Measurements from ENCODE around the gene TCF7.

TCF7 gene

DNA sequence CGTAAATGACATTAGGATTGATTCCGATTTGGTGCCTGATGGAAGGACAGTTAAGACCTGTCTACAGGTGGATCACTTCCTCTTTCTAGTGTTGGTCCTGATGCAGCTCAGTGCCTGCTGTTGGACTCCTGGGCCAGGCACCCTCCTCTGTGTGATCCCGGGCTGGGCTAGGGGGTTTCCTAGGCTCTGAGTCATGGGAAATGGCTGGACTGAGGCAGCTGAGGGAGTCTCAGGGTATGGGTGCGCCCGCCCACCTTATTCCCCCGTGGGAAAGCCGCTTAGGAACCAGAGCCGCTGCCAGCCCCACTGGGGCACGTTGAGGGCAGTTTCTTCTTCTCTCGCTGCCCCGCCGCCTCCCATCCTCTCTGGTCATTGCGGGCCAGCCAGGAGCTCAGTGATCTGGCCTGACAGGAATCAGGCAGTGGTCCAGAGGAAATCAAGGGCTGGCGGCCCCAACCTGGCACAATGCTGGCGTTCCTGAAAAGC lies 12.9 kb downstream of the TCF7 start:
- Histone ChIP-seq H3K4me3 (no peak overlapping the region), H3K27ac (peak overlapping the region in 8 of 21 experiments; percentile 9 to 88 (median 48))

DNA sequence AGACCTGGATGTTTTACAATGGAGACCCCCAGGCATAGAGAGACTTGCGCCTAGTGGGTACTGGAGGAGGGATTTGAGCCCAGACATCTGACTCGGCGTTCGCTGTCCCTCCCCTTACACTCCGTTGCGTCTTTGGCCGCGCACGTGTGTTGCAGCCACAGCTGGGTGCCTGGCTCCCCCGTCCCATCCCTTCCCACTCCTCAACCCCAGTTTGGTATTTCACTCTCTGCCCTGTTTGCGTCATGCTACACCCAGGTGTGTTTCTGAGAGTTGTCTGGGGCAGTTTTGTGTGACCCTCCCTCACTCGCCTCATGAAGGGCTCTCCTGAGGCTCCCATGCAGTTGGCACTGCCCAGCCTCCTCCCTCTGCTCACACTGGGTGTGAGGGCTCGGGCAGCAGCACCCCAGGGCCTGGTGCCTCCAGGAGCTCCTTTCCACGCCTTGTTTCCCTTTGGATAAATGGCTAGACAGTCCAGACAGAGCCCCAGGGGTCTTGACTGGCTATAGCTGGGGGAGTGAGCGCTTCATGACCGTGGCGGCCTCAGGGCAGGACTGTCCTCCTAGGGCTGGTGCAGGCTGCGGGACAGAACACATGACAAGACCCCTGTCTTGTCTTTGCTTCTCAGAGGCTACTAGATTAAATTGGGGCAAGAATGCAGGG lies 13.6 kb downstream of the TCF7 start:
- Histone ChIP-seq H3K4me3 (no peak overlapping the region), H3K27ac (peak overlapping the region in 12 of 21 experiments; percentile 14 to 88 (median 36))

DNA sequence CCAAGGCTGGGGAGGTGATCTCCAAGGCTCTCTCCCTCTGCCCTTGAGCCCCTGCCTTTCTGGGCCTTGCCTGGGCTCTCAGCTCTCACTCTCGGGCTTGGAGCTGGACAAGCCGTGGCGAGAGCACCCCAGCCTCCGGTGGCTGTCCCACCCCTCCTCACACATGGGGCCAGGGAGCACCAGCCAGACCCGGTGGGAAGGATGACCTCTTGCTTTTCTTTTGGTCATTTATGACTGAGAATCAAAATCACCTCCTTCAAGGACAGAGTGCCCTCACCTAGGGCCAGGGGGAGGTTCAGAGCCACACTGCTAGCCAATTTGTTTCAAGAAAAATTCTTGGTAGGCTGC lies 14.1 kb downstream of the TCF7 start:
- Histone ChIP-seq H3K4me3 (no peak overlapping the region), H3K27ac (peak overlapping the region in 10 of 21 experiments; percentile 14 to 88 (median 44))

DNA sequence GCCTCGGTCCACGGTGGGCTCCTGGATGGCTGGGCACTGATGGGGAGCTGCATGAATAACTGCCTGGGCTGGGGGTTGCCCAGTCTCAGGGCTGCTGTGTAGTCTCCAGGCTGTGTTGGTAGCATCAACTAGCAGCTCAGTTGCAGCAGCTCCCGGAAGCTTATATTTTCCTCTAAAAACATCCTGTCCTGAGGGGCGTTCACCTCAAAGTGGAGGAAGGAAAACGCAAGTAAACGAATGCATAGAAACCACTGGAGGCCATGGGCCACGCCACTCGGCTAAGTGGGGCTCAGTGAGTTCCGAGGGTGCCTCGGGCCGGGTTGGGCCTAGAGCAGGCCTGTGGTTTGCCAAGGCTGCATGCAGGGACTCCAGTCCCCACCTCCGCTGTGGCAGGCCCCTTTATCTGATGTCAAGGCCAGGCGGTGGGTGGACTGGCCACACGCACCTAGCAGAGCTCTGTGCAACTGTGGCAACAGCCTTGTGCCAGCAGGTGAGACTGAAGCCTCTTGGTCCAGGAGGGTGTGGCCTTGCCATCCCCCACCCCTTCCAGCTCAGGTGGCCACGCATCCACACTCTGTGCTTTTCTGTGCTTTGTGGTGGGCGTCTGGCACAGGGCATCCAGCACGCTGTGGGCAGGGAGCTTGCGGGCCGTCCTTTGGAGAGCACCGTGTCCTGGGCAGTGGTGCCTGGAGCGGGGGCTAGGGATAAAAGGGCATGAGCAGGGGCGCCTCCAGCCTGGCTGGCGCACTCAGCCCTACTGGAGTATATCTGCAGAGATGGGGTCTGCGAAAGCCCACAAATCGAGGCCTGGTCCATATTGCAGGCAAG lies 15.1 kb downstream of the TCF7 start:
- H3K27ac ChIP-seq, result peak overlapping the region in 10 of 21 experiments; percentile 3 to 88 (median 44)

DNA sequence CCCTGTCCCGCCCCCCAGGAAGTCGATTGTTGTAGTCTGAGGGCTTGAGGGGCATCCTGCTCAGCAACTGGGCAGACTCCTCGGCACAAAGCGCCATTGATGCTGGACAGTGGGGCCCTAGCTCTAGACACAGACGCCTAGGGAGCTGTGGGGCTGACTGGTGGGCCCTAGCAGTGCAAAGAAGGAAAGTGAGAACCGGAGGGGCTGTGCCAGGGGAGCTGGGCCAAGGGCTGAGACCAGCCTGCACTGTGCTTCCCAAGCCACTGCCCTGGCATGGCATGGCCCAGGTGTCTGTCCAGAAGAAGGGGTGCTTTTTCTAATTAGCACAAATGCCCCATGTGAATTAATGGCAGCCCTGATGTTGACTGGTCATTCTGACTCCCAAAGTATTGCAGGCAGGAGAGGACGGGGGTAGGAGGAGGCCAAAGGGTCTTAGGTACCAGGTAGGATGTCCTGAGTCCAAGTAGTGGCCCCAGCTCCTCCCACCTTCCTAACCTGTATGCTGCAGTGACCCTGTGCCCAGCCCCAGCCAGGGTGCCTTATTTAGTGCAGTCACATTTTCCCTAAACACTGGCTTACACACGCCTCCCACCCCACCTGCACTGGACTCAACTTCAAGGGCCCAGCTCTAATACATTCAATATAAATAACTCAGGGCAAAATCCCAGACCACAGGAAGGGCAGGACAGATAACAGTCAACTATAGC lies 15.9 kb downstream of the TCF7 start:
- Histone ChIP-seq H3K4me3 (no peak overlapping the region), H3K27ac (peak overlapping the region in 9 of 21 experiments; percentile 3 to 88 (median 34))

More for the DNA sequence above, 15.1 kb downstream of the TCF7 start:
- no peak overlapping the region for H3K4me3 ChIP-seq

DNA sequence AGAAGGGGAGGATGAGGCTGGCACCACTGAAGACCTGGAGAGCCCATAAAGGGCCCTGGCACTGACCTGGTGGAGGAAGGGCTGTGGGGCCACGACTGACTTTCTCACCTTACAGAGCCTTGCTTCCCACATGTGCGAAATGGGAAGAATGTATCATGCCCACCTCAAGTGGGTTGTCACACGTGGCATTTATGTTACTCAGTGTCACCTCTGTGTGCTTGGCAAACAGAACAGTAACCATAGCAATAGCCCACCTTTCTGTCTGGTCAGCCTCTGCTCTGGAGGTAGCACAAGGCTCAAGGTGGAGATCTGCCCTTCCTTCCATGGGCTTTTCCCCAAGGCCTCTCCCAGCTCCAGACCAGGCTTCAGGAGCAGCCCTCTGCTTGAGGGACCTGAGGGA lies 16.7 kb downstream of the TCF7 start:
- H3K27ac ChIP-seq, result peak overlapping the region in 9 of 21 experiments; percentile 17 to 88 (median 52)
- no peak overlapping the region for H3K4me3 ChIP-seq

DNA sequence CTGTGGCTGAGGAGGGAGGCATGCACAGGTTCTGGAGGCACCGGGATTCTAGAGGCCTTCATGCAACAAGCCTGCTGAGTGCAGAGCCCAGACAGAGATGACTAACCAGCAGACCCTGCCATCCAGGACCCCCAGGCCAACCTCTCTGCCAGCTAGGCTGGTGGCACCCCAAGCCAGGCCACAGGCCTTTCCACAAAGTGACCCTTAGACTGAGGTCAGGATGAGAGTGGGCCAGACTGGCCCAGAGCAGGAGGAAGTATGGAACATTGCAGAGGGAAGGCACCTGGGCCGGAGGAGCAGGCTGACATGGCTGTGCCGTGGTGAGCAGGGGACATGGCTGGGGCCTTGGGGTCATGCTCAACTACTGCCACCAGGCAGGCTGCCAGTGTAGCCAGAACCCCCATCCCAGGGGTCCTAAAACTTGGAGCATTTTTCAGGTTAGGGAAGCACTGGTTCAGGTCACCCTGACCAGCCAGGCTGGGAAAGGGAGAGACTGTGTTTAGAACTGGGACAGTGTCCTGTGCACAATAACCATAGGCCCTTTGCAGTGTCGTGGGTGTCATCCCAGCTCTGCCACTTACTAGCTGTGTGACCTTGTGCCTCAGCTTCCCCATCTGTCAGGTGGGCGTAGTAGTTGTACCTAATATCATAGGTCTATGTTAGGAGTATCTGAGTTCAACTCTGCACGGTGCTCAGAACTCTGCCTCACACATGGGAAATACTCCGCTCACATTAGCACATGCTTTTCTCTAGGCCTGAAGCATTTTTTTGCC lies 17.3 kb downstream of the TCF7 start:
- Histone ChIP-seq H3K27ac (peak overlapping the region in 9 of 21 experiments; percentile 17 to 88 (median 52)), H3K4me3 (no peak overlapping the region)

DNA sequence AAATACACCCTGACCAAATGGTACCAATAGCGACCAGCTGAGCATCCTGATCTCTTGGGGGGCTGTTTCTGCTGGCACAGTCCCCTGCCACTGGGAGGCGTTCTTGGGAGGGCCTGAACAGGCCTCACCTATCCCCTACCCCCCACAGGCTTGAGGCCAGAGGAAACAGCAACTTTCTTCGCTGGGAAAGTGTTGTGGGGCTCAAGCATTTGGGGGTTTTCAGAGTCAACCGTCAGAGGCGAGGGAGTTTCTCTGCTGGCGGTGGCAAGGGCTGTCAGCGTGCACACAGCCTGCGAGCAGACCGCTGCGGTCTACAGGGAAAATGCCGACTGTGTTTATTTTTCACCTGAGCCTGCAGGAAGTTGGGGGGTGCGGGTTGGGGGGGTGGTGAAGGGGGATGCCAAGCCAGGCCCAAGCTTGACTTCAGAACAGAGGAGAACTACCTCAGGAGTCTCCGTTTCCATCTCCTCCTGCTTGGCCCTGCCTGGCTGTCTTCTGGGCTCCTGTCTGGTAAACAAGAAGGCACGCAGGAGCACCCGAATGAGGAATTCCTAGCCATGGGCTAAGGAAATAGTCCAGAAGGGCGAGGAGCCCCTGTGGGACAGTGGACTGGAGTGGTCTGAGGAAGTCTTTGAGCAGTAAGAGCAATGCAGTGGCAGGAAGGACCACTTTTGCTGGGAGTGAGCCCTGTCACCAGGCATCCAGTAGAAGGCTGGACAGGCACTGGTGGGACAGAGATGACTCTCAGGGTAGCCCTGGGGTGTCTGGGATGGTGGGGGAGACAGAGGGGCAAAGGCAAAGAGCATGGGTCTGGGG lies 18.1 kb downstream of the TCF7 start:
- no peak overlapping the region for H3K4me3 ChIP-seq

DNA sequence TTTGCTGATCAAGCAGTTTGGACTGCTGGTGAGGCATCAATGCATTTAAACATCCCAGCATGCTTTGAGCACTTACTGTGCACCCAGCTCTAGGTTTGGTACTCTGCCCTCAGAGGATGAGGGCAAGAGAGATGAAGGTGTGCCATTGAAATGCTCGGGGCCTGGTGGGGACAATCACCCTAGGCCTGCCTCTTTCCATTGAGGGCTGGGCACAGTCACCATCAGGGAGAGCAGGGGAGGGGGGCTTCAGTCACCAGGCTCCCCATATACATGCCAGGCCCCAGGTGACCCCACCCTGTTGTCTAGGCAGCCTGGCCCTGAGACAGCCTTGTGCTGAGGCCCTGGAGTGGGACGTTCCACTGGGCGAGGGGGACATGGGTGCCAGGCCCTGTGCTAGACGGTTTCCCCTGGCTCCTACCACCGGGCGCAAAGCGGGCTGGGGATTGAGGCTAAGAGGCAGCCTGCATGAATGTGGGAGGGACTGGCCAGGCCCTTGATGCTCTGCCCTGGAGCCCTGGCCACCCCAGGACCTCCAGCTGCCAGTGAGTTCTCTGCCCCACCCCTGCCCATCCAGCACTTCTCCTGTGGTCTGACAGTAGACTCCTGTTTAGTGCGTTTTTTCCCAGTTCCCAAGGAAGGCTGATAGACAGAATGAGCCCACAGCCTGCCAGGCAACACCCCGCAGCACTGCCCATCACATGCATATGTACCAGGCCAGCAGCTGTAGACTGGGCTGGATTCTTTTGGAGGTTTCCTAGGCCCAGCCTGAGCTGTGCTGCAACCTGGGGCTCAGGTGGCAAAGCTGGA lies 18.9 kb downstream of the TCF7 start:
- Histone ChIP-seq H3K27ac (peak overlapping the region in 10 of 21 experiments; percentile 3 to 88 (median 42)), H3K4me3 (no peak overlapping the region)

More for the DNA sequence above, 18.1 kb downstream of the TCF7 start:
- peak overlapping the region in 10 of 21 experiments; percentile 4 to 88 (median 51) for H3K27ac ChIP-seq

DNA sequence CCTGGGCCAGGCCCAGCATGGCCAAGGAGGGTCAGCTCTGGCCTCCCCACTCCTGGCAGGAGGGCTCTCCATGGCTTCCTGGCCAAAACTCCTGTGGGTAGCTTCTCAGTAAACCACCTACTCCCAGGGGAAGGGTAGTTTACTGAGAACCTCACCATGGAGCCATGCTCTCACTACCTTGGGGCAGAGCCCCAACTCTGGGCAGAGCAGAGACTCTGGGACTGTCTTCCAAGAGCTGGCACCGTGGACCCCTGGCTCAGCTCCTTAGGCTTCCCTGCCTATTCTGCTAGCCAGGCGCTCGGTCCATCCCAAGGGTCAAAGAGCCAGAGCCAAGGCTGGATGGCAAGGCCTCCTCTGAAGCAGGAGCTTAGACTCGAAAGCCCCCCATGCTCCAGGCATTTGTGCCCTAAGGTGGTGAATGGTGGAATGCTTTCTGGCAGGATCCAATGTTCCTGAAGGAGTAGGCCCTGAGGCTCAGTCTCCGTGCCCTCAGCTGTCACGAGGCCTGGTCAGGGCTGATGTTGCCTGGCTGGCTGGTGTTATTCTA lies 19.6 kb downstream of the TCF7 start:
- H3K4me3 ChIP-seq, result no peak overlapping the region
- peak overlapping the region in 5 of 21 experiments; percentile 18 to 88 (median 68) for H3K27ac ChIP-seq

DNA sequence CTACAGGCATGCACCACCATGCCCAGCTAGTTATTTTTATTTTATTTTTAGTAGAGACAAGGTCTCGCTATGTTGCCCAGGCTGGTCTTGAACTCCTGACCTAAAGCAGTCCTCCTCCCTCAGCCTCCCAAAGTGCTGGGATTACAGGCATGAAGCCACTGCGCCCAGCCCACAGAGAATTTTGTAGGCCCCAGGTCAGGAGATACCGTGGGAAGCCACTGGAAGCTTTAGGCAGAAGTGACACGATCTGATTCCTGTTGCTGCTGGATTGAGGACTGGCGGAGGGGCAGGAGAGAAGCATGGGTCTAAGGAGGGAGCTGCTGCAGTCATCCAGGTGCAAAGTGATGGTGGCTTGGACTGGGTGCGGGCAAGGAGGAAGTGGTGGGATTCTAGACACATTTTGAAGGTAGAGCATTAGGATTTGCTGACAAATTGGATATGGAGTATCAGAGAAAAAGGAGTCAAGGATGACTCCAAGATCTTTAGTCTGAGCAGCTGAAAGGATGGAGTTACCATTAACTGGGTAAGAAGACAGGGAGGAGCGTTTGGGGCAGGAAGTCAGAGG lies 20.7 kb downstream of the TCF7 start:
- Histone ChIP-seq H3K27ac (peak overlapping the region in 1 of 21 experiments; percentile 65), H3K4me3 (no peak overlapping the region)

DNA sequence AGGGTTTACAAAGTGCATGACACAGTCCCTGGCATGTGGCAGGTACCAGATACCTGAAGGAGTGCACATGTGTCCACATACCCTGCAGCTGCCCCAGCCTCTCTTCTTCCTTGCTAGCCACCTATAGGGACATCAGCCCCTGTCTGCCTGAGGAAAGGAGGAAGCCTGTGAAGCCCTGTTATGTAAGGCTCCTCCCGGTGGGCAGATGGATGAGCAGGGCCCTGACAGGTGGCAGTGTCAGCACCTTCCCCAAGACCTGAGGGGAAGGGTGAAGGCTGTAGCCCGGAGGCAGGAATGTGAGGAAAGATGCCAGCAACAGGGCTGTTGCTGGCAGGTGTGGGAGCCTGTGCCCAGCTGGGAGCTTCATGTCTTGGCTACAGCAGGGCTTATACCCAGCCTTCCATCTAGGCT lies 21.7 kb downstream of the TCF7 start:
- Histone ChIP-seq H3K27ac (peak overlapping the region in 4 of 21 experiments; percentile 0 to 65 (median 19)), H3K4me3 (no peak overlapping the region)

DNA sequence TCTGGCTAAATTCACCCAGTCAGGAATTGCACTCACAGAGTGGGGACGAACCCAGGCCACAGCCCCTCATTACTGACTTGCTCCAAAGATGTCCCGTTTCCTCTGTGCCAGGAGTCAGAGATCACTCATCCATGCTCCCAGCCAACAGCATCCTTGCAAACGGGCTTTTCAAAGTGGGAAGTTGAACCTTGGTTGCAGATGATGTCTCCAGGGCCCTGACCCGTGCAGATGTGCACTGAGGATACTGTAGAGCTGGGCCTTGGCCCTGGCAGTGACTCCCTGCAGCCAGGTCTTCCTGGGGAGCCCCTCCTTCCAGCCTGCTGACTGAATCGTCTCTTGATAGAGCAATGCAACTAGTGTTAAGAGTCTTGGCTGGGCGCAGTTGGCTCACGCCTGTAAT lies 22.3 kb downstream of the TCF7 start:
- Histone ChIP-seq H3K4me3 (no peak overlapping the region), H3K27ac (peak overlapping the region in 4 of 21 experiments; percentile 0 to 65 (median 19))

DNA sequence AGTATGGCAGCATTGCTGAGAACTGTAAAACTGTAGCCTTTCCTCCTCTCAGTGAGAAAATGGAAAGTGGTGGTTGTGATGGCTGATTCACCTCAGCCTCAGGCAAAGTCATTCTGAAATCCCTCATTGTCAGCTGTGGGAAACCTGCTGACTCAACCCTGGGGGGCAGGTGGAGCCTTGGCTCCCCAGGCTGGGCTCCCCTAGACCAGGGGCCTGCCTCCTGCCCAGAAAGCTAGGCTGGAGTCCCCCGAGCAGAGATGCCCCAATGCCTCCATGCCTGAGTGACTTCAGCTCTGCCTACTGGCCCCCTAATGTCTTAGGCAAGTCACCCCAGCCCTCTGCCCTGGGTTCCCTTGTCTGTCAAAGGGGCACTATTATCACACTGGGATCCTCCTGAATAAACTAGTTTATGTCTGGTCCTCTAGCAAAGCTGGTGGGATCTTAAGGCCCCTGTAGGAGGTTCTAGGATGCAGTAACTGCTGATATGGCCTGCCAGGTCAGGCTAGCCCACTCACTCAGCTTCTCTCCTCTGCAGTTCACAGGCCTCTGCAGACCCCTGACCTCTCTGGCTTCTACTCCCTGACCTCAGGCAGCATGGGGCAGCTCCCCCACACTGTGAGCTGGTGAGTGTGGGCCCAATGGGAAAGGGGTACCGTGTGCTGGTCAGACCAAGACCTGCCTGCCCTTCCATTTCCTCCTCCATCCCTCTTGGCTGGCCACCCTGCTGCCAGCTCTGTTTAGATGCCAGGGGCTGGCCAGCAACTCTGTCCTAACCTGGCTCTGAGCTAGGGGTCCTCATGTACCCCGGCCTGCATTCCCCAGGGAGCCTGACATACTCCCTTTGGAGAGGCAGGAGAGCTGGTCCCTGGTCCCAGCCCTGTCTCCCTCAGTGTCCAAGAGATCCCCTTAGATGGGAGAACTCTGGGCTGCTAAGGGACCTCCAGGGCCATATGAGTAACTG lies 24.2 kb downstream of the TCF7 start:
- H3K27ac ChIP-seq, result peak overlapping the region in 10 of 21 experiments; percentile 4 to 54 (median 36)

DNA sequence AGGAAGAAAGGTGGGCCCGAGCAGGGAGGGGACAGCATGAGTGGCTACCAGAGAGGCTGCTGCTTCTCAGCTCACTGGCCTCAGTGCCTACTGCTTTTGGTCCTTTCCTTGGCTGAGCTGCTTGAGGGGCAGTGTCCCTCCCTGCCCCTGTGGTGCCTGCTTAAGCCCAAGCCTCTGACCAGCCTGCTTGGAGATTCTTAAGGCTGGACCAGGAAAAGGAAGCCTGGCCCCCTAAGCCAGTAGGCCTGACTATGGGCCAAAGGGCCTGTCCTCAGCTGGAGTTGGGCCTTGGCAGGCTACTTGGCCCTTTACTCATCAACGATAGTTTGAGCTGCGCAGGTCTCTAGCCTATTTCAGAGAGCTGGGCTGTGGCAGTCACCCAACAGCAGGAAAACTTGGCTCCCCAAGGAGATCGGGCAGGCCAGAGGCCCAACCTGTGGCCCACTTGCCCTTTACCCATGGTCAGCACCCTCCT lies 24.9 kb downstream of the TCF7 start:
- Histone ChIP-seq H3K4me3 (no peak overlapping the region), H3K27ac (peak overlapping the region in 6 of 21 experiments; percentile 4 to 43 (median 8))

More for the DNA sequence above, 24.2 kb downstream of the TCF7 start:
- no peak overlapping the region for H3K4me3 ChIP-seq

Measured in skin epidermis (tissue), 12 donors.